Endothelial cell of umbilical vein (primary cell): Measurements from ENCODE around the gene ADSS1. TPM values are rescaled to one million over a fixed set of nuclear protein-coding genes. Genes with fewer than 3 reads are reported as not detected.

Experiments
- BruUV-seq: library from RNA; stranded (reverse); fragments of 400-500 nt; replicated peaks from 2 replicates; lab custom pipeline; 2021; lab: Mats Ljungman, UMichigan
- CTCF ChIA-PET: fragments of 300-600, 350-600 bp; sonication (Branson Sonifier 250); formaldehyde crosslinking; loops from one replicate; lab custom pipeline; 2021; ENCODE audit warnings: antibody characterized with exemption, inconsistent platforms; lab: Charles Lee
- POLR2A ChIA-PET: fragments of 300-600, 350-600 bp; sonication (Branson Sonifier 250); formaldehyde crosslinking; loops from one replicate; lab custom pipeline; 2021; ENCODE audit warnings: antibody characterized with exemption, inconsistent platforms; lab: Charles Lee
- DNase-seq: peaks from one replicate; pipeline ENCODE4 v3.0.0-alpha.2; 2011; ENCODE audit warnings: low read depth, low spot score
- FAIRE-seq: peaks from 2 replicates; lab custom pipeline; 2011; peaks lifted over from hg19 to GRCh38; lab: Jason Lieb, UNC
- H2AFZ ChIP-seq: 2 replicates; pipeline ENCODE4 v1.6.0; 2012; ENCODE audit warnings: low read depth, low read length, control low read depth, inconsistent platforms
- H3K27ac ChIP-seq: 2 replicates; pipeline ENCODE4 v1.5.1; 2011; ENCODE audit warnings: low read depth, mild to moderate bottlenecking, control low read depth, low read length, moderate library complexity; ENCODE audit not compliant: insufficient read depth
- H3K27me3 ChIP-seq, 2 experiments: 2 replicates each; pipeline versions ENCODE4 v1.6.0 to v1.6.1; 2011; ENCODE audit warnings: low read length in 2 of 2, mixed read lengths in 1 of 2; ENCODE audit not compliant: control insufficient read depth in 2 of 2, insufficient read depth in 2 of 2
- H3K36me3 ChIP-seq, 2 experiments: 2 replicates in 1 of 2; 3 replicates in 1 of 2; pipeline ENCODE4 v1.5.1; 2011; ENCODE audit warnings: low read length in 2 of 2, mild to moderate bottlenecking in 1 of 2, moderate library complexity in 1 of 2; ENCODE audit not compliant: control insufficient read depth in 2 of 2, insufficient read depth in 2 of 2; ENCODE audit errors: extremely low read depth in 1 of 2
- H3K4me1 ChIP-seq: 3 replicates; pipeline ENCODE4 v1.5.1; 2011; ENCODE audit warnings: mild to moderate bottlenecking, low read length; ENCODE audit not compliant: control insufficient read depth, insufficient read depth; ENCODE audit errors: extremely low read depth
- H3K4me2 ChIP-seq: 2 replicates; pipeline ENCODE4 v1.6.1; 2011; ENCODE audit warnings: low read length, control low read depth, mixed read lengths; ENCODE audit not compliant: insufficient read depth
- H3K4me3 ChIP-seq, 3 experiments: fragments of 200-600 bp in 1 of 3; sonication (generic), shearing (Covaris generic) in 1 of 3; replicated peaks in 1 of 3; 2 replicates each; pipeline ENCODE4 v1.5.1; 2011 to 2016; ENCODE audit warnings: control low read depth in 3 of 3, low read length in 3 of 3, mild to moderate bottlenecking in 2 of 3, inconsistent platforms in 1 of 3, low read depth in 1 of 3, moderate library complexity in 1 of 3; ENCODE audit not compliant: insufficient read depth in 1 of 3
- H3K79me2 ChIP-seq: 2 replicates; pipeline ENCODE4 v1.6.0; 2012; ENCODE audit warnings: low read length, inconsistent platforms; ENCODE audit not compliant: control insufficient read depth, insufficient read depth
- H3K9ac ChIP-seq: replicated peaks from 2 replicates; pipeline ENCODE3; 2011; ENCODE audit warnings: low read length, control low read depth; ENCODE audit not compliant: insufficient read depth; ENCODE audit errors: extremely low read depth
- H3K9me1 ChIP-seq: replicated peaks from 3 replicates; pipeline ENCODE4 v1.6.0; 2011; ENCODE audit warnings: mild to moderate bottlenecking, low read length; ENCODE audit not compliant: control insufficient read depth, insufficient read depth; ENCODE audit errors: extremely low read depth
- H3K9me3 ChIP-seq: replicated peaks from 2 replicates; pipeline ENCODE4 v1.5.1; 2012; ENCODE audit warnings: low read length, inconsistent platforms; ENCODE audit not compliant: control insufficient read depth, insufficient read depth
- H4K20me1 ChIP-seq: replicated peaks from 2 replicates; pipeline ENCODE3; 2011; ENCODE audit warnings: mild to moderate bottlenecking, low read length; ENCODE audit not compliant: control insufficient read depth, insufficient read depth; ENCODE audit errors: extremely low read depth
- EZH2 ChIP-seq: IDR thresholded peaks from 2 replicates; pipeline ENCODE4 v1.6.1; 2012; ENCODE audit warnings: borderline replicate concordance, low read depth, mild to moderate bottlenecking, moderate library complexity, low read length, inconsistent platforms; ENCODE audit not compliant: severe bottlenecking
- FOS ChIP-seq: IDR thresholded peaks from 2 replicates; pipeline ENCODE4 v1.6.1; 2011; ENCODE audit warnings: mild to moderate bottlenecking, low read length, moderate library complexity, borderline replicate concordance; ENCODE audit not compliant: insufficient read depth
- GATA2 ChIP-seq: IDR thresholded peaks from 2 replicates; pipeline ENCODE4 v1.7.0; 2011; ENCODE audit warnings: low read depth, mild to moderate bottlenecking, moderate library complexity, mixed read lengths, low read length; ENCODE audit not compliant: insufficient read length, insufficient read depth
- JUN ChIP-seq: IDR thresholded peaks from 2 replicates; pipeline ENCODE4 v1.6.1; 2011; ENCODE audit warnings: borderline replicate concordance, low read depth; ENCODE audit not compliant: insufficient read length, insufficient read depth
- MYC ChIP-seq: IDR thresholded peaks from one replicate; pipeline ENCODE4 v1.6.1; 2011; ENCODE audit warnings: mild to moderate bottlenecking, low read depth, low read length
- POLR2A ChIP-seq: IDR thresholded peaks from 2 replicates; pipeline ENCODE4 v1.6.1; 2012; ENCODE audit warnings: low read depth, mild to moderate bottlenecking, control low read depth, low read length
- POLR2AphosphoS5 ChIP-seq: IDR thresholded peaks from 2 replicates; pipeline ENCODE4 v1.6.1; 2012; ENCODE audit warnings: low read depth, mild to moderate bottlenecking, control low read depth, low read length, moderate library complexity; ENCODE audit not compliant: insufficient read depth
- dilution Hi-C: fragments of 300-500 bp; cut with MboI; formaldehyde crosslinking; loops from one replicate; pipeline ENCODE4 v1.15.0; 2019; ENCODE audit warnings: low sequenced_read_pairs; ENCODE audit not compliant: extremely low pct_ligation_motif_present
- intact Hi-C: fragments of 100-400 bp; cut with micrococcal nuclease; formaldehyde crosslinking; loops from one replicate; pipeline ENCODE4 v1.10.0; 2022
- polyA plus RNA-seq, 4 experiments: library from polyadenylated mRNA; depleted of rRNA in 3 of 4; stranded (reverse) in 3 of 4; unstranded in 1 of 4; fragments of >200 nt; gene quantifications; 2 replicates each; pipeline versions ENCODE4 v1.2.1 to v1.2.3, GENCODE V29; 2011 to 2012; ENCODE audit warnings: missing spikeins in 1 of 4
- total RNA-seq: library from RNA; stranded (reverse); gene quantifications from 2 replicates; pipeline ENCODE4 v1.2.3, GENCODE V29; 2021
- TF ChIP-seq, protein P1 (sequence below), 2 donors: IDR thresholded peaks; 1 replicate in 1 of 2; 2 replicates in 1 of 2; pipeline ENCODE4 v1.5.1; 2011; ENCODE audit warnings: low read length in 2 of 2, mild to moderate bottlenecking in 2 of 2, moderate library complexity in 2 of 2, control low read depth in 1 of 2, inconsistent platforms in 1 of 2, low read depth in 1 of 2; ENCODE audit not compliant: insufficient read depth in 1 of 2; ENCODE audit errors: extremely low read depth in 1 of 2
- TF ChIP-seq, protein P2 (sequence below): IDR thresholded peaks from 2 replicates; pipeline ENCODE4 v1.6.1; 2011; ENCODE audit not compliant: insufficient read depth, insufficient read length

Gene ADSS1
- total and polyA plus RNA-seq, 2 donors (not counting 3 experiments of a cell fraction or from before 2014, with no cell fraction given) = 1.9 TPM

DNA sequence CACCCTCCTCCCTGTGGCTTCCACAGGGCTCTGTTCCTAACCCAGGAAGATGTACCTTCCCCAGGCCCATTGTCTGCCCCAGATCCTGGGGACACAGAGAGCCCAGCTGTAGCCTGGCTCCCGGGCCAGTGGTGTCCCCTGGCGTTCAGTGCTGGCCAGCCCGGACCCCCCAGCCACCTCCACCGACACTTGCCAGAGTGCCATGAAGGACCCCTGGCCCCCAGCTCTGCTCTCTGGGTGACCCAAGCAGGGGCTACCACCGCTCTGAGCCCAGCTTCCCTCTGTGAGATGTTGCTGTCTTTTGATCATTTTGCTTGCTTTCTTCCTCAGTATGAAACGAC is 28.4 kb upstream of the ADSS1 start:
- ChIA-PET CTCF (interaction anchor here (1.9 to 2.5 kb wide), 2 partner anchors 15 to 30 kb away, joined by 6 to 8 read pairs; no protein-coding TSS in a partner anchor), POLR2A (no interaction called here)
- H3K36me3 ChIP-seq = peaks cover 2 to 6% of the 10 kb centered on the region in 2 experiments
- H3K4me3 ChIP-seq = no peak overlapping the region
- BruUV-seq = no TSS peak
- dilution Hi-C loops (no loop called here), intact Hi-C loops (no loop called here)
- H4K20me1 ChIP-seq = no peaks in the 10 kb centered on the region
- no peaks in the 10 kb centered on the region for H3K27me3 ChIP-seq
- no peak for FAIRE-seq
- H3K4me2 ChIP-seq = no peak overlapping the region
- H3K9me3 ChIP-seq = no peaks in the 10 kb centered on the region
- H3K4me1 ChIP-seq = peaks cover 27% of the 10 kb centered on the region
- H3K9me1 ChIP-seq = no peaks in the 10 kb centered on the region
- no peak for DNase-seq
- H3K9ac ChIP-seq = no peak overlapping the region
- no peak overlapping the region for H2AFZ ChIP-seq
- H3K27ac ChIP-seq = no peak overlapping the region
- H3K79me2 ChIP-seq = peaks cover 97% of the 10 kb centered on the region
- no peak for TF ChIP-seq JUN
- TF ChIP-seq, protein P1, sequence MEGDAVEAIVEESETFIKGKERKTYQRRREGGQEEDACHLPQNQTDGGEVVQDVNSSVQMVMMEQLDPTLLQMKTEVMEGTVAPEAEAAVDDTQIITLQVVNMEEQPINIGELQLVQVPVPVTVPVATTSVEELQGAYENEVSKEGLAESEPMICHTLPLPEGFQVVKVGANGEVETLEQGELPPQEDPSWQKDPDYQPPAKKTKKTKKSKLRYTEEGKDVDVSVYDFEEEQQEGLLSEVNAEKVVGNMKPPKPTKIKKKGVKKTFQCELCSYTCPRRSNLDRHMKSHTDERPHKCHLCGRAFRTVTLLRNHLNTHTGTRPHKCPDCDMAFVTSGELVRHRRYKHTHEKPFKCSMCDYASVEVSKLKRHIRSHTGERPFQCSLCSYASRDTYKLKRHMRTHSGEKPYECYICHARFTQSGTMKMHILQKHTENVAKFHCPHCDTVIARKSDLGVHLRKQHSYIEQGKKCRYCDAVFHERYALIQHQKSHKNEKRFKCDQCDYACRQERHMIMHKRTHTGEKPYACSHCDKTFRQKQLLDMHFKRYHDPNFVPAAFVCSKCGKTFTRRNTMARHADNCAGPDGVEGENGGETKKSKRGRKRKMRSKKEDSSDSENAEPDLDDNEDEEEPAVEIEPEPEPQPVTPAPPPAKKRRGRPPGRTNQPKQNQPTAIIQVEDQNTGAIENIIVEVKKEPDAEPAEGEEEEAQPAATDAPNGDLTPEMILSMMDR (IDR thresholded peaks at IDR 0.05; ENCODE audit: extremely low read depth in 1 of 2, insufficient read depth in 1 of 2, low read depth in 1 of 2, low read length in 2 of 2) = no peak
- no peak for TF ChIP-seq GATA2
- TF ChIP-seq, protein P2, sequence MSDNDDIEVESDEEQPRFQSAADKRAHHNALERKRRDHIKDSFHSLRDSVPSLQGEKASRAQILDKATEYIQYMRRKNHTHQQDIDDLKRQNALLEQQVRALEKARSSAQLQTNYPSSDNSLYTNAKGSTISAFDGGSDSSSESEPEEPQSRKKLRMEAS = no peak
- no peak for TF ChIP-seq MYC
- TF ChIP-seq POLR2AphosphoS5 = no peak
- no peak for TF ChIP-seq POLR2A
- TF ChIP-seq FOS = no peak
- TF ChIP-seq EZH2 = no peak
